ENCODE data around the gene CD1D.
A peak's percentile ranks its signal among the peaks of the same experiment; 100 is the strongest.

The CD1D gene

GRCh38 chr1:158179301-158180041 is 1.2 kb upstream of the CD1D start:
- ChIA-PET CTCF (no interaction called here), POLR2A (ENCODE audit: low non-redundant PET) (interaction anchor here (0.6 kb wide), 1 partner anchor 716 kb away, joined by 9 read pairs; no protein-coding TSS in a partner anchor)
- no peak for DNase-seq (ENCODE audit: low spot score)
- TF ChIP-seq, protein P1, sequence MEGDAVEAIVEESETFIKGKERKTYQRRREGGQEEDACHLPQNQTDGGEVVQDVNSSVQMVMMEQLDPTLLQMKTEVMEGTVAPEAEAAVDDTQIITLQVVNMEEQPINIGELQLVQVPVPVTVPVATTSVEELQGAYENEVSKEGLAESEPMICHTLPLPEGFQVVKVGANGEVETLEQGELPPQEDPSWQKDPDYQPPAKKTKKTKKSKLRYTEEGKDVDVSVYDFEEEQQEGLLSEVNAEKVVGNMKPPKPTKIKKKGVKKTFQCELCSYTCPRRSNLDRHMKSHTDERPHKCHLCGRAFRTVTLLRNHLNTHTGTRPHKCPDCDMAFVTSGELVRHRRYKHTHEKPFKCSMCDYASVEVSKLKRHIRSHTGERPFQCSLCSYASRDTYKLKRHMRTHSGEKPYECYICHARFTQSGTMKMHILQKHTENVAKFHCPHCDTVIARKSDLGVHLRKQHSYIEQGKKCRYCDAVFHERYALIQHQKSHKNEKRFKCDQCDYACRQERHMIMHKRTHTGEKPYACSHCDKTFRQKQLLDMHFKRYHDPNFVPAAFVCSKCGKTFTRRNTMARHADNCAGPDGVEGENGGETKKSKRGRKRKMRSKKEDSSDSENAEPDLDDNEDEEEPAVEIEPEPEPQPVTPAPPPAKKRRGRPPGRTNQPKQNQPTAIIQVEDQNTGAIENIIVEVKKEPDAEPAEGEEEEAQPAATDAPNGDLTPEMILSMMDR (conservative IDR thresholded peaks at IDR 0.05; ENCODE audit: low read depth), result no peak
- no peak overlapping the region for H3K27ac ChIP-seq

DNA sequence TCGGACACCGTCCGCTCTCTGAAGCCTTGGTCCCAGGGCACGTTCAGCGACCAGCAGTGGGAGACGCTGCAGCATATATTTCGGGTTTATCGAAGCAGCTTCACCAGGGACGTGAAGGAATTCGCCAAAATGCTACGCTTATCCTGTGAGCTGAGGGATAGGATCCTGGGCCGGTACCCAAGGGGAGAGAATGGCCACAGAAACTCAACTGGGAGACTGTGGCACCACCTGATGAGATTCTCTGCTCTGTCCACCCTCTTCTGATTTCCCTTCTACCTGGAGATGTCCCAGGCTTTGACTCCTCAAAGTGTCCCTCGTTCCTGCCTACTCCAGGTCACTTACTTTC is 855 bp downstream of the CD1D start:
- CTCF ChIA-PET, result no interaction called here
- TF ChIP-seq, protein P1 (conservative IDR thresholded peaks at IDR 0.05; ENCODE audit: low read depth), result no peak
- POLR2A ChIA-PET (ENCODE audit: low non-redundant PET), result no interaction called here
- DNase-seq (ENCODE audit: low spot score), result no peak
- H3K27ac ChIP-seq, result peak overlapping the region; percentile 75

- POLR2A ChIA-PET (ENCODE audit: low non-redundant PET), result interaction anchor here (0.6 kb wide), 1 partner anchor 832 kb away, joined by 3 read pairs; no protein-coding TSS in a partner anchor
- TF ChIP-seq, protein P1 (conservative IDR thresholded peaks at IDR 0.05; ENCODE audit: low read depth), result no peak
- H3K27ac ChIP-seq, result no peak overlapping the region
- CTCF ChIA-PET, result no interaction called here
- DNase-seq (ENCODE audit: low spot score), result no peak
Measured at GRCh38 chr1:158185770-158186169, 5.1 kb downstream of the CD1D start.

DNA sequence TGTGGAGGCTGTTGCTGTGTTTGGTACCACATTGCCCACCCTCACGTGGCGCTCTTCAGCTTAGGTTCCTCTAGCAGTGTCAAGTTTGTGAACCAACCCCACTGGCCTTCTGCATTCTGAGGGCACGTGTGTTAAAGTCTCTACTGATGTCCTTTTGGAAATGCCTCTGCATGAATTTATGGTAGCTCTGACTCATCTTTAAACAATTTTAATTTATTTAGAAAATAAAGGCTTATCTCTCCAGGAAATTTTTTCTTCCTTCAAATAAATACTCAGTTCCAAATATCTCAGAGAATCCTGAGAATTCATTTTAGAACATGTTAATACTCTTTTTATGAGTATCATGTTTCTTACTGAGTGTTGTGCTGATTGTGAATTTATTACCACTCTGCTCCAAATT is 5.5 kb downstream of the CD1D start:
- H3K27ac ChIP-seq, result peak overlapping the region; percentile 46; the same call in 1 of the 2 replicates
- no peak for DNase-seq (ENCODE audit: low spot score)
- TF ChIP-seq, protein P1 (conservative IDR thresholded peaks at IDR 0.05; ENCODE audit: low read depth), result no peak
- CTCF ChIA-PET, result no interaction called here
- POLR2A ChIA-PET (ENCODE audit: low non-redundant PET), result no interaction called here

- TF ChIP-seq, protein P1 (conservative IDR thresholded peaks at IDR 0.05; ENCODE audit: low read depth), result no peak
- POLR2A ChIA-PET (ENCODE audit: low non-redundant PET), result no interaction called here
- CTCF ChIA-PET, result no interaction called here
- H3K27ac ChIP-seq, result no peak overlapping the region
- no peak for DNase-seq (ENCODE audit: low spot score)
Measured at GRCh38 chr1:158188611-158189010, 7.9 kb downstream of the CD1D start.

GRCh38 chr1:158189624-158190023 is 8.9 kb downstream of the CD1D start:
- no peak overlapping the region for H3K27ac ChIP-seq
- TF ChIP-seq, protein P1 (conservative IDR thresholded peaks at IDR 0.05; ENCODE audit: low read depth), result no peak
- DNase-seq (ENCODE audit: low spot score), result no peak
- POLR2A ChIA-PET (ENCODE audit: low non-redundant PET), result no interaction called here
- CTCF ChIA-PET, result no interaction called here
